Inflammatory macrophage (primary cell): ENCODE measurements around the gene ERRFI1.
"Not testable (repeated sequence)": the region's sequence is repeated elsewhere in the genome, so short reads cannot be mapped to it uniquely, and the experiment has no call there.

Experiments
- DNase-seq, 2 donors: peaks; one replicate each; pipeline ENCODE4 v3.0.0-alpha.2; 2020 to 2022
- total RNA-seq, 18 experiments: gene quantifications; one replicate each; lab custom pipeline; 2026; ENCODE audit warnings: mixed read lengths in 6 of 18, inconsistent platforms in 2 of 18; lab: John Stamatoyannopoulos, UW

ERRFI1 gene
- 1.6 to 12.5 (median 3.4) reads per million in 18 experiments for total RNA-seq

- peak; percentile 89 to 92 for DNase-seq
Observed at GRCh38 chr1:8026153-8026975, at the start of gene ERRFI1. TSS of gene ERRFI1 (minus strand) at chr1:8026309. CDS start at chr1:8015619, 10,690 bp downstream.

GRCh38 chr1:8075511-8076051 is 49.5 kb upstream of the ERRFI1 start:
- no peak for DNase-seq

GRCh38 chr1:8073112-8073855 is 47.2 kb upstream of the ERRFI1 start:
- no peak for DNase-seq

GRCh38 chr1:8070381-8070811 is 44.3 kb upstream of the ERRFI1 start:
- DNase-seq: no peak

GRCh38 chr1:8069614-8070320 is 43.7 kb upstream of the ERRFI1 start:
- not testable (repeated sequence) for DNase-seq

- no peak for DNase-seq
Observed at GRCh38 chr1:8065369-8065768, 39.3 kb upstream of the ERRFI1 start.

- no peak for DNase-seq
Observed at GRCh38 chr1:8063298-8064036, 37.4 kb upstream of the ERRFI1 start.

- DNase-seq: no peak
Observed at GRCh38 chr1:8062861-8063260, 36.8 kb upstream of the ERRFI1 start.

- DNase-seq: no peak
Observed at GRCh38 chr1:8061673-8062386, 35.7 kb upstream of the ERRFI1 start.

- no peak for DNase-seq
Observed at GRCh38 chr1:8061210-8061609, 35.1 kb upstream of the ERRFI1 start.

- DNase-seq: no peak
Observed at GRCh38 chr1:8059161-8059622, 33.1 kb upstream of the ERRFI1 start.

GRCh38 chr1:8057779-8058178 is 31.7 kb upstream of the ERRFI1 start:
- DNase-seq: not testable (repeated sequence)

- DNase-seq: peak in 1 of 2 donors; percentile 43
Observed at GRCh38 chr1:8055973-8056372, 29.9 kb upstream of the ERRFI1 start.

GRCh38 chr1:8053878-8054567 is 27.9 kb upstream of the ERRFI1 start:
- DNase-seq: no peak

GRCh38 chr1:8051650-8052049 is 25.5 kb upstream of the ERRFI1 start:
- DNase-seq: no peak

GRCh38 chr1:8049229-8049628 is 23.1 kb upstream of the ERRFI1 start:
- DNase-seq: not testable (repeated sequence)

GRCh38 chr1:8047686-8048445 is 21.8 kb upstream of the ERRFI1 start:
- peak; percentile 63 to 77 for DNase-seq

- peak; percentile 90 to 92 for DNase-seq
Observed at GRCh38 chr1:8047112-8047511, 21.0 kb upstream of the ERRFI1 start.

- DNase-seq: no peak
Observed at GRCh38 chr1:8046391-8046790, 20.3 kb upstream of the ERRFI1 start.

- DNase-seq: no peak
Observed at GRCh38 chr1:8043621-8044020, 17.5 kb upstream of the ERRFI1 start.
